KOPT-K1 (cell line): Measurements from ENCODE around the gene TRMT112.
"Not testable (repeated sequence)": the region's sequence is repeated elsewhere in the genome, so short reads cannot be mapped to it uniquely, and the experiment has no call there.

ENCODE experiments used
- H3K27ac ChIP-seq: fragments of 200-600 bp; sonication (generic); 2 replicates; pipeline ENCODE4 v1.5.1; 2016; ENCODE audit warnings: antibody characterized with exemption, mild to moderate bottlenecking, low read depth, low read length; ENCODE audit not compliant: poor library complexity, severe bottlenecking
- H3K36me3 ChIP-seq: fragments of 200-600 bp; sonication (generic); 2 replicates; pipeline ENCODE4 v1.5.1; 2017; ENCODE audit warnings: antibody characterized with exemption, mild to moderate bottlenecking, low read length, moderate library complexity; ENCODE audit not compliant: insufficient read depth
- H3K9me3 ChIP-seq: fragments of 200-600 bp; sonication (generic); 2 replicates; pipeline ENCODE4 v1.5.1; 2017; ENCODE audit warnings: antibody characterized with exemption, low read length, mild to moderate bottlenecking; ENCODE audit not compliant: insufficient read depth, poor library complexity, severe bottlenecking

The TRMT112 gene

DNA sequence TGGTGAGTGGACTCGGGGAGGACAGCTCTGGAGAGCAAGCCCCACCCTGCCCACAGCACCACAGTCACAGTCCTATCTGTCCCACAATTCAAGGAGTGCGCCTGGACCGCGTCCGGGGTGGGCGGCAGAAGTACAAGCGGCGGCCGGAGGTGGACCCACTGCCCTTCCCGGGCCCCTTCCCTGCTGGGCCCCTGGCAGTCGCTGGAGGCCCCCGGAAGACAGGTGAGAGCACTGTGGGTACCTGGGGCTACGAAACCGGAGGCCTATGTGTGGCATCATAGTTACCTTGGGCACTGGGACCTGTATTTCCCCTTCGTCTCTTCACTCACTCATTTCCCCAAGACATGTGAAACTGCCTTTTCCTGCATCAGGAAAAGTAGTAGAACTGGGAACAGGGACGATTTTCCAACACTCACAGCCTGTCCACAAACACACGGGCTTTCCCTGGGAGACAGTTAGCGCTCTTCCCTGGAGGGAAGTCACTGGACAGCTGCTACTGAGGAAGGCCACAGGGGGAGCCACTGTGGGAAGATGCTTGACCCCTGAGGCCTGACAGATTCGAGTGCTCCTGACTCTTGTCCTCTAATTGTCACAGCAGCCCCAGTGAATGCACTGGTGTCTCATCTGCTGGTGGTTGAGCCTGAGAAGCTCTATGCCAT lies 3.1 kb downstream of the TRMT112 start:
- Histone ChIP-seq H3K27ac (no peak overlapping the region), H3K9me3 (no peaks in the 10 kb centered on the region), H3K36me3 (peaks cover 61% of the 10 kb centered on the region)

- Histone ChIP-seq H3K9me3 (no peaks in the 10 kb centered on the region), H3K36me3 (peaks cover 67% of the 10 kb centered on the region), H3K27ac (no peak overlapping the region)
Observed at GRCh38 chr11:64313491-64314145, 3.7 kb downstream of the TRMT112 start.

GRCh38 chr11:64312947-64313346 lies 4.4 kb downstream of the TRMT112 start:
- H3K36me3 ChIP-seq = peaks cover 71% of the 10 kb centered on the region
- no peaks in the 10 kb centered on the region for H3K9me3 ChIP-seq
- H3K27ac ChIP-seq = peak overlapping the region; percentile 13

- peaks cover 44% of the 10 kb centered on the region for H3K36me3 ChIP-seq
- H3K9me3 ChIP-seq, H3K27ac ChIP-seq: not testable (repeated sequence)
Observed at GRCh38 chr11:64307795-64308194, 9.6 kb downstream of the TRMT112 start.

- Histone ChIP-seq H3K27ac (peak overlapping the region; percentile 80), H3K36me3 (peaks cover 38% of the 10 kb centered on the region), H3K9me3 (no peaks in the 10 kb centered on the region)
Observed at GRCh38 chr11:64306876-64307622, 10.3 kb downstream of the TRMT112 start.

DNA sequence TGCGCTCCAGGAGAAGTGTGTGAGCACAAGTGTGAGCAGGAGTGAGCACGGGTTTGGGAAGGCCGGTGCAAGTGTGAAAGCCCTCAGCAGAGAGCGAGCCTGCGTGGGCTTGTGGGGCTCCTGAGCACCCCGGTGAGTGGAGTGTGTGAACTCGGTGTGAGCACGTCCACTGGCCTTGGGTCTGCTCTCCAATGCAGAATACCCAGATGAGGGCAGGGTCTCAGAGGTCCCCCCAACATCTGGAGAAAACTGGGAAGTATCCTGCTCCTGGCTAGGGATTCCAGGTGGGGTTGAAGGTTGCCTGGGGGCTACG lies 10.8 kb downstream of the TRMT112 start:
- peak overlapping the region; percentile 80 for H3K27ac ChIP-seq

DNA sequence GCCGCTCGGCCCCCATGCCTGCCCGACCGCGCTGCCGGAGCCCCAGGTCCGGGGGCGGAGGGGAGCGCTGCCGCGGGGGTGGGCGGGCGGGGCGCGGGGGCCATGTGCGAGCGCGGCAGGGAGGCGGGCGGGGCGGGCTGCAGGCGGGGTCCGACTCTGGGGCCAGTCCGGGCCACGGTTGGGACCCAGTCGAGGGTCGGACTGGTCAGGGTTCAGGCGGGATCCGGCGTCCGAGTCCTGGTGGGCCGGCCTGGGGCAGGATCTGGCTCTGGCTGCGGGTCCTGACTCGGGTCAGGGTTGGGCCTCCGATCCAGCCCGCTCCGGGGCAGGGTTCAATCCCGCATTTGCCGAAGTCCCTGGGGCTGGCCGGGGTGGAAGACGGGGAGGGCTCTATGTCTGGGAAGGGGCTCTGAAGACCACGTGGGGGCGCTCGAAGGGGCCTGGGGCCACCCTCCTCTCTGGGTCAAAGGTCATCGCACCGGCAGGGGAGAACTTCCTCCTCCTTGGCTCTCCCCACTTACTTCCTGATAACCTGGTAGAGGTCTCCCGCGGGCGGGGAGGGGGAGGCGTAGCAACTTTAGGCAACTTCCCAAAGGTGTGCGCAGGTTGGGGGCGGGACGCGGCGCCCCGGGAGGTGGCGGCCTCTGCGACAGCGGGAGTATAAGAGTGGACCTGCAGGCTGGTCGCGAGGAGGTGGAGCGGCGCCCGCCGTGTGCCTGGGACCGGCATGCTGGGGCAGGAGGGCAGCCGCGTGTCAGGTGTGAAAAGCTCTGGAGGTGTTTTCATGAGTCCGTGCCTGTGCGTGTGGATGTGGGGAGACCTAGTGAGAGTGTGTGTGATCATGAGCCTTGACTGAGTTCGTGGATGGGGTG lies 11.4 kb downstream of the TRMT112 start:
- no peaks in the 10 kb centered on the region for H3K9me3 ChIP-seq
- peak overlapping the region; percentile 80 for H3K27ac ChIP-seq
- peaks cover 34% of the 10 kb centered on the region for H3K36me3 ChIP-seq

More for the DNA sequence above, 10.8 kb downstream of the TRMT112 start:
- no peaks in the 10 kb centered on the region for H3K9me3 ChIP-seq
- peaks cover 38% of the 10 kb centered on the region for H3K36me3 ChIP-seq

DNA sequence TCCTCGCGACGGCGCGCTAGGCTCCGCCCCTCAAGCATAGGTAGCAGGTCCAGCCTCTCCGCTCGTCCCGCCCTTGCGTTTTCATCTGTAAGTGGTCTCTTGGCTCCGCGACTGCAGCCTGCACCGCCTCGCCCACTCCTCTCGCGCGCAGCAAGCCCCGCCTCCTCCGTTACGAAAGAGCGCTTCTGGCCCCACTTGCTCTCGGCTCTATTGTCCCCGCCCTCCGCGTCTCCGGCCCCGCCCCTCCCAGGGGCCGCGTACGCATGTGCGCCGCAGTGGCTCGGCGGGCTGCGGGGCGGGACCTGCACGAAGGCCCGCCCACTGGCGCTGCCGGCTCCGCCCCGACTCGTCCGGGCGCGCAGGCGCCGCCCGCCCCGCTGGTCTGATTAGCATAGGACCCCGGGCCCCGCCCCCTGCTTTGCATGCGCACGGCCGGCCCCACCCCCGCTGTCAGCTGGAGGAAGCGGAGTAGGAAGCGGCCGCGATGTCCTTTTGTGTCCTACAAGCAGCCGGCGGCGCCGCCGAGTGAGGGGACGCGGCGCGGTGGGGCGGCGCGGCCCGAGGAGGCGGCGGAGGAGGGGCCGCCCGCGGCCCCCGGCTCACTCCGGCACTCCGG lies 12.2 kb downstream of the TRMT112 start, which contains the start of gene ESRRA:
ESRRA (plus strand) TSS at position 450 of the 616 bp plus-strand sequence. CDS start 1,656 bp downstream, outside the sequence.
- H3K27ac ChIP-seq = peak within 1 kb of the TSS; percentile 96
- H3K9me3 ChIP-seq = no peaks in the 10 kb centered on the region
- H3K36me3 ChIP-seq = peaks cover 27% of the 10 kb centered on the region

DNA sequence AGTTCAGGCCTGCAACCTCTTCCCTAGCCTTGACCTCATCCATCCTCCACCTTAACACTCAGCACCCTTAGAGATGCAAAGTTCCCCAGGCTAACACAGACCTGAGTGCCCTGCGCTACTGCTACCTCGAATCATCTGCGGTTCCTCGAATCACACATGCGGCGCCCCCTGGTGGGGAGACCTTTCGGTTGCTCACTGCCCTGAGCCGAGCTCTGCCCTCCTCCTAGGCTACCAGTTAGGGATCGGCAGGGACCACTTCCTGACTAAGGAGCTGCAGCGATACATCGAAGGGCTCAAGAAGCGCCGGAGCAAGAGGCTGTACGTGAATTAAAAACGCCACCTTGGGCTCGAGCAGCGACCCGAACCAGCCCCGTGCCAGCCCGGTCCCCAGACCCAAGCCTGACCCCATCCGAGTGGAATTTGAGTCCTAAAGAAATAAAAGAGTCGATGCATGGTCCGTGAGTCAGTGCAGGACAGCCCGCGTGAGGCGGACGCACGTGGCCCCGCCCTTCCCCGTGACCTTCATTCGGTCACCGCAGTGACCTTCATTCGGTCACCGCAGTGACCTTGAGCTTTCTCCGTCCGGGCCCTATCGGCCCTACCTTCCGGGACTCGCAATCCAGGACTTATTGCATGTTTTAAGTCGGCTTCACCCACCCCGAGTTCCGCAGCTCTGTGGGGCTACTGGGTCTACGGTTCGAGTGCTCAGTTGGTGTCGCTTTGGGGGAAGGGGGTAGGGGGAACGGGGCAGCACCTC lies 12.9 kb downstream of the TRMT112 start:
- H3K9me3 ChIP-seq = no peaks in the 10 kb centered on the region
- peaks cover 20% of the 10 kb centered on the region for H3K36me3 ChIP-seq
- H3K27ac ChIP-seq = peak overlapping the region; percentile 96

- no peaks in the 10 kb centered on the region for H3K9me3 ChIP-seq
- peak overlapping the region; percentile 96 for H3K27ac ChIP-seq
- peaks cover 15% of the 10 kb centered on the region for H3K36me3 ChIP-seq
Observed at GRCh38 chr11:64304032-64304315, 13.4 kb downstream of the TRMT112 start.

DNA sequence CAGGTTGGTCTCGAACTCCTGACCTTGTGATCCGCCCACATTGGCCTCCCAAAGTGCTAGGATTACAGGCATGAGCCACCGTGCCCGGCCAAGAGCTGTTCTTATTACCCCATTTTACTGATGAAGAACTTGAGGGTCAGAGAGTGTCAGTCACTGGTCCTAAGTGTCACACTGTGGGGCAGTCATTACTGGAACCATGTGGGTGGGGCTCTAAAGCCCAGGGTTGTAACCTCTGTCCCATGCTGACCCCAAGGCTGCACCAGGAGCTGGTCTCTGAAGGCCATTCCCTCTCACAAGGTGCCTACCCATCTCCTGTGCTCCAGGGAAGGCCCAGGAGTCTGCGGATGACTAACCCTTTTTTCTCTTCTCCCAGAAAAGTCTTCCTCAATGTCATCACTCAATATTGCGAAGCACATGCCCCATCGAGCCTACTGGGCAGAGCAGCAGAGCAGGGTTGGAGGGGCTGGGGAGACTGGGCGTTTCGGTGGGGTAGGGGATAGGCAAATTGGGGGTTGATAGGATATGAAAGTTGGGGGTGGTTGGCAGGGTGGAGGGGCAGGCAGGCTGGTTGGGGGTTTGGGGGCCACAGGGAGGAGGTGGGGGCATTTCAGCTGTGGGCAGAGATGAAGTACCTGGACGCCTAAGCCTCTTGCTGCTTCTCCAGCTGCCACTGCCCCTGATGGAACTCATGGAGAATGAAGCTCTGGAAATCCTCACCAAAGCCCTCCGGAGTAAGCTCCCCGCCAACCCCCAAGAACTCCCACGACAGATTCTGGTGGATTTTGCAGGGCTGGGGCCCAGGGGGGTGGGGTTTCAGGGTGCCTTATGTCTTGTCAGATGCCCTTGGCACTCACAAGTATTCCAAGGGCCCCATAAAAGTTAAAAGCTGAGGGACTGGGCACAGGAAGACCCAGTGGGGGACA lies 14.0 kb downstream of the TRMT112 start:
- H3K36me3 ChIP-seq = peaks cover 13% of the 10 kb centered on the region
- H3K27ac ChIP-seq = peak overlapping the region; percentile 96
- no peaks in the 10 kb centered on the region for H3K9me3 ChIP-seq

- no peaks in the 10 kb centered on the region for H3K9me3 ChIP-seq
- no peak within 1 kb of the TSS for H3K27ac ChIP-seq
- no peaks in the 10 kb centered on the region for H3K36me3 ChIP-seq
Observed at GRCh38 chr11:64299847-64300648, 17.3 kb downstream of the TRMT112 start, which contains the start of gene CATSPERZ. Gene CATSPERZ, plus strand, starts transcription at chr11:64300358. Its CDS starts 53 bp downstream, at chr11:64300411.
